GM19193 (cell line): ENCODE measurements around the gene AIF1L.

Experiments
- POLR2A ChIP-seq: IDR thresholded peaks from 4 replicates; pipeline ENCODE4 v1.6.1; 2011; ENCODE audit not compliant: insufficient read depth, insufficient read length; ENCODE audit errors: extremely low read depth

Gene AIF1L

GRCh38 chr9:131149688-131150053 lies 53.3 kb downstream of the AIF1L start:
- TF ChIP-seq POLR2A: no peak

DNA sequence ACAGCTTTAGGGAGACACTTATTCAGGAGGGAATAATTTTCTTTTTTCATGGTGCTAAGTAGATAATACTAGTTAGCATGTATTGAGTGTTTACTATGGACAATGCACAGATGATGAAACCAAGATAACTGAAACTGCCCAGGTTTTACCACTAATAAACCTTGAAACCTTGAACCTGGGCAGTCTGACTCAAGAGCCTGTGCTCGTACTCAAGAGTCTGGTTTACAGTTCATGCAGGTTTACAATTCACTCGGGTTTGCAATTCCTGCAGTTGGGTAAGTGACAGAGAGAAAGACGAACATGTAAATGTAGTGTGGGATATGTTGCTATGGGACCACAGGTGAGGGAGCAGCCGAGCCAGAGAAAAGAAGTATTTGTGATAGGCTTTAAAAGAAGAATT lies 57.3 kb downstream of the AIF1L start:
- TF ChIP-seq POLR2A: no peak

GRCh38 chr9:131160416-131161112 lies 64.2 kb downstream of the AIF1L start:
- TF ChIP-seq POLR2A: no peak

DNA sequence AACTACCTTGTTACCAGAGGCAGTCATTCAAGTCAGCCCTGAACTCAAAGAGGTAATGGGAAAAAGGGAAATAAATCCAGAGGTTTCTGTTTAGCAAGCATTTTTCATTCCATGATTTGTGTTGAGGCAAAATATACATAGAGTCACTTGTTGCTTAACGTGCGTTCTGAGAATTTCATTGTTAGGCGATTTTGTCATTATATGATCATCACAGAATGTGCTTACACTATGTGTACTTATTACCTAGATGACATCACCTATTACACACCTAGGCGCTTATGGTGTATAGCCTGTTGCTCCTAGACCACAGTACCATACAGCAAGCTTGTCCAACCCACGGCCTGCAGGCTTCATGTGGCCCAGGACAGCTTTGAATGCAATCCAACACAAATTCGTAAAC lies 65.3 kb downstream of the AIF1L start:
- TF ChIP-seq POLR2A: no peak

- no peak for TF ChIP-seq POLR2A
These were observed 66.6 kb downstream of the AIF1L start for GRCh38 chr9:131162886-131163285.

GRCh38 chr9:131165523-131165922 lies 69.2 kb downstream of the AIF1L start:
- TF ChIP-seq POLR2A: no peak

DNA sequence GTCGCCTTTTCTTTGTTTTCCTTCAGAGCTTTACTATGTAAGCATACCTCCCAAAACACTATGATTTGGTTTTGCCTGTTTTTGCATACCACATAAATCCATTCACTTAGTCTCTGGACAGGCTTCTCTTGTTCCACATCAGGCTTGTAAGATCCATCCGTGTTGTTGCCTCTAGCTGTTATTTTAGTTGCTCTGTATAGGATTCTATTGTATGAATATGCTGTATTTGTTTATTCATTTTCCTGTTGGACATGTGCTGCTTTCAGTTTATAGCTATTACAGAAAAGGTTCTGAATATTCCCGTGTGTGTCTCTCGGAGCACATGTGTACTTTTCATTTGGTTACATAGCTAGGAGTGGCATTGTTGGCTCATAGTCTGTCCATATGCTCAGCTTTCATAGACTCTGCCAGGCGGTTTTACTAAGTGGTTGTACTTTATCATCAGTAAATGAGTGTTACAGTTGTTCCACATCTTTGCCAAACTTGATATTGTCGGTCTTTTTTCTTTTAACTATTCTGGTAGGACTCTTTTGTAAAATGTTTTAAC lies 70.9 kb downstream of the AIF1L start:
- no peak for TF ChIP-seq POLR2A

DNA sequence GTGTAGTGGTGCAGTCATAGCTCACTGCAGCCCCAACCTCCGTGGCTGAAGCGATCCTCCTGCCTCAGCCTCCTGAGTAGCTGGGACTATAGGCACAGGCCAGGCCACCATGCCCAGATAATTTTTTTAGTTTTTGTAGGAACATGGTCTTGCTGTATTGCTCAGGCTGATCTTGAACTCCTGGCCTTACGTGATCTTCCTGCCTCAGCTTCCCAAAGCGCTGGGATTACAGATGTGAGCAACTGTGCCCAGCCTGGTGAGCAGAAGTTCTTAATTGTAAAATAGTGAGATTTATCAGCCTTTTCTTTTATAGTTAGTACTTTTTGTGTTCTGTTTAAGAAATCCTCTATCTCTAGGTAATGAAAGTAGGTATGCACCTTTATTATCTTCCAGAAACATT lies 71.6 kb downstream of the AIF1L start:
- TF ChIP-seq POLR2A: no peak

- TF ChIP-seq POLR2A: no peak
These were observed 73.4 kb downstream of the AIF1L start for GRCh38 chr9:131169563-131170240.
